OCI-LY7 (cell line): Measurements from ENCODE around the gene INPP5F. TPM values are rescaled to one million over a fixed set of nuclear protein-coding genes. Genes with fewer than 3 reads are reported as not detected.

ENCODE experiments used
- BruUV-seq: library from RNA; stranded (reverse); fragments of 400-500 nt; replicated peaks from 2 replicates; lab custom pipeline; 2021; lab: Mats Ljungman, UMichigan
- CTCF ChIA-PET: fragments of 300-600 bp; sonication (Branson Sonifier 250); formaldehyde crosslinking; loops from one replicate; lab custom pipeline; 2022; ENCODE audit warnings: antibody characterized with exemption; ENCODE audit not compliant: unreplicated experiment; lab: Charles Lee
- POLR2A ChIA-PET: fragments of 300-600 bp; sonication (Branson Sonifier 250); formaldehyde crosslinking; loops from one replicate; lab custom pipeline; 2022; ENCODE audit warnings: antibody characterized with exemption; lab: Charles Lee
- DNase-seq: peaks from one replicate; pipeline ENCODE4 v3.0.0-alpha.2; 2015; ENCODE audit warnings: low spot score
- H2AFZ ChIP-seq: fragments of 200-600 bp; sonication (generic), shearing (Covaris generic); 2 replicates; pipeline ENCODE4 v1.6.1; 2014; ENCODE audit warnings: mild to moderate bottlenecking, antibody characterized with exemption, low read length, moderate library complexity
- H3K27ac ChIP-seq: fragments of 200-600 bp; sonication (generic); 2 replicates; pipeline ENCODE4 v1.5.1; 2014; ENCODE audit warnings: mixed run types, low read depth, mild to moderate bottlenecking, moderate library complexity, low read length, inconsistent platforms; ENCODE audit not compliant: poor library complexity, severe bottlenecking
- H3K36me3 ChIP-seq: fragments of 200-600 bp; sonication (generic); 2 replicates; pipeline ENCODE4 v1.6.1; 2014; ENCODE audit warnings: mild to moderate bottlenecking, antibody characterized with exemption, low read length, moderate library complexity, mixed read lengths; ENCODE audit not compliant: insufficient read depth
- H3K4me1 ChIP-seq: fragments of 200-600 bp; sonication (generic); 2 replicates; pipeline ENCODE4 v1.5.1; 2014; ENCODE audit warnings: mild to moderate bottlenecking, low read length; ENCODE audit not compliant: insufficient read depth, poor library complexity, severe bottlenecking
- H3K4me2 ChIP-seq: fragments of 200-600 bp; sonication (generic); 2 replicates; pipeline ENCODE4 v1.6.1; 2014; ENCODE audit warnings: mild to moderate bottlenecking, low read length
- H3K4me3 ChIP-seq: fragments of 200-600 bp; sonication (generic); 2 replicates; pipeline ENCODE4 v1.5.1; 2014; ENCODE audit warnings: mild to moderate bottlenecking, low read depth, low read length; ENCODE audit not compliant: poor library complexity, severe bottlenecking
- H3K79me2 ChIP-seq: fragments of 200-600 bp; sonication (generic); 2 replicates; pipeline ENCODE4 v1.6.1; 2016; ENCODE audit warnings: low read depth, mild to moderate bottlenecking, low read length, moderate library complexity, mixed read lengths; ENCODE audit not compliant: insufficient read depth
- H3K9me2 ChIP-seq: fragments of 200-600 bp; sonication (generic); 2 replicates; pipeline ENCODE4 v1.6.1; 2016; ENCODE audit warnings: mild to moderate bottlenecking, low read length, mixed read lengths; ENCODE audit not compliant: insufficient read depth
- H3K9me3 ChIP-seq: fragments of 200-600 bp; sonication (generic); 2 replicates; pipeline ENCODE4 v1.6.1; 2014; ENCODE audit warnings: mild to moderate bottlenecking, mixed run types, low read length, mixed read lengths
- H4K20me1 ChIP-seq: fragments of 200-600 bp; sonication (generic); 2 replicates; pipeline ENCODE4 v1.6.1; 2014; ENCODE audit warnings: mild to moderate bottlenecking, antibody characterized with exemption, low read length, moderate library complexity, mixed read lengths; ENCODE audit not compliant: insufficient read depth
- CTCF ChIP-seq: fragments of 200-600 bp; sonication (generic); conservative IDR thresholded peaks from 2 replicates; pipeline ENCODE4 v1.5.1; 2014; ENCODE audit warnings: mild to moderate bottlenecking, antibody characterized with exemption, low read length, moderate library complexity, mixed read lengths
- EZH2phosphoT487 ChIP-seq: fragments of 200-600 bp; sonication (generic); IDR thresholded peaks from 2 replicates; pipeline ENCODE4 v1.6.1; 2018; ENCODE audit warnings: low read depth, borderline replicate concordance, mild to moderate bottlenecking, mixed run types, antibody characterized with exemption, low read length, moderate library complexity, mixed read lengths
- intact Hi-C: fragments of 100-400 bp; cut with micrococcal nuclease; formaldehyde crosslinking; loops from one replicate; pipeline ENCODE4 v1.10.0; 2022; ENCODE audit not compliant: unreplicated experiment
- total RNA-seq, 2 experiments: library from RNA; depleted of rRNA in 1 of 2; stranded (reverse); fragments of >200 nt in 1 of 2; shearing (Covaris generic) in 1 of 2; gene quantifications; 2 replicates each; pipeline ENCODE4 v1.2.3, GENCODE V29; 2014 to 2022

Gene INPP5F
- total RNA-seq, 2 experiments from 2014 or later, result 6.2 to 12.8 TPM

DNA sequence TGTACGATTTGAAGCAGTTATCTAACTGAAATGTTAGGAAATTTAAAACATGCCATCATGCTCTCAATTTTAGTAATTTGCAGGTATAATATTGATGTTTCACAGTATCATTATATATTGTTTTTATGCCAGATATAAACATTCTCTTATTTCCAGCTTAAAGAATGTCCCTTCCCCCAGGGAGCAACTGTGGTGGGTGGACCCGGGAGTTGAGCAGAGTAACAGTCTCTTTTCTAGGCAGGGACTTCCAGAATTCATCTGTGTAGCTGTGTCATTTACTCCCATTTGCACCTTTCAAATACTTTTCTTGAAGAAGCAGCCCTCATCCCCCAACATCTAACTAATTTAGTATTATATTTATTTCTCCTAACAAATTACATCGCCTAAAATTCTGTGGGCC is 9.6 kb downstream of the INPP5F start:
- POLR2A ChIA-PET, result interaction anchor here (0.6 to 1.5 kb wide), 3 partner anchors 9 to 132 kb away, joined by 3 to 11 read pairs (median 6); partner anchors contain the start of gene INPP5F
- TF ChIP-seq CTCF, result no peak
- TF ChIP-seq EZH2phosphoT487, result no peak
- intact Hi-C loops, result no loop called here
- H3K4me1 ChIP-seq, result no peaks in the 10 kb centered on the region
- H3K9me3 ChIP-seq, result no peaks in the 10 kb centered on the region
- no peaks in the 10 kb centered on the region for H3K79me2 ChIP-seq
- H4K20me1 ChIP-seq, result no peaks in the 10 kb centered on the region; the same call in 1 of the 2 replicates
- no peaks in the 10 kb centered on the region for H3K36me3 ChIP-seq
- no peak overlapping the region for H2AFZ ChIP-seq
- CTCF ChIA-PET, result interaction anchor here (0.9 kb wide), 1 partner anchor 15 kb away, joined by 3 read pairs; no protein-coding TSS in a partner anchor
- no peak overlapping the region for H3K4me2 ChIP-seq
- DNase-seq, result no peak
- no peak overlapping the region for H3K27ac ChIP-seq
- no peak overlapping the region for H3K4me3 ChIP-seq
- no peaks in the 10 kb centered on the region for H3K9me2 ChIP-seq
- BruUV-seq, result no TSS peak

- H3K4me3 ChIP-seq, result no peak overlapping the region
- H3K27ac ChIP-seq, result no peak overlapping the region
- no peaks in the 10 kb centered on the region for H3K9me2 ChIP-seq
- H3K4me1 ChIP-seq, result no peaks in the 10 kb centered on the region
- H2AFZ ChIP-seq, result no peak overlapping the region
- ChIA-PET CTCF (interaction anchor here (0.9 kb wide), 1 partner anchor 14 kb away, joined by 3 read pairs; no protein-coding TSS in a partner anchor), POLR2A (interaction anchor here (1.4 to 1.5 kb wide), 2 partner anchors 10 to 15 kb away, joined by 6 to 11 read pairs; partner anchors contain the start of gene INPP5F)
- no peaks in the 10 kb centered on the region; the same call in 1 of the 2 replicates for H4K20me1 ChIP-seq
- H3K4me2 ChIP-seq, result no peak overlapping the region
- intact Hi-C loops, result no loop called here
- H3K9me3 ChIP-seq, result no peaks in the 10 kb centered on the region
- no peaks in the 10 kb centered on the region for H3K79me2 ChIP-seq
- no peaks in the 10 kb centered on the region for H3K36me3 ChIP-seq
- TF ChIP-seq EZH2phosphoT487 (no peak), CTCF (no peak)
- DNase-seq, result no peak
- BruUV-seq, result no TSS peak
Measured at GRCh38 chr10:119736220-119736619, 10.4 kb downstream of the INPP5F start.

DNA sequence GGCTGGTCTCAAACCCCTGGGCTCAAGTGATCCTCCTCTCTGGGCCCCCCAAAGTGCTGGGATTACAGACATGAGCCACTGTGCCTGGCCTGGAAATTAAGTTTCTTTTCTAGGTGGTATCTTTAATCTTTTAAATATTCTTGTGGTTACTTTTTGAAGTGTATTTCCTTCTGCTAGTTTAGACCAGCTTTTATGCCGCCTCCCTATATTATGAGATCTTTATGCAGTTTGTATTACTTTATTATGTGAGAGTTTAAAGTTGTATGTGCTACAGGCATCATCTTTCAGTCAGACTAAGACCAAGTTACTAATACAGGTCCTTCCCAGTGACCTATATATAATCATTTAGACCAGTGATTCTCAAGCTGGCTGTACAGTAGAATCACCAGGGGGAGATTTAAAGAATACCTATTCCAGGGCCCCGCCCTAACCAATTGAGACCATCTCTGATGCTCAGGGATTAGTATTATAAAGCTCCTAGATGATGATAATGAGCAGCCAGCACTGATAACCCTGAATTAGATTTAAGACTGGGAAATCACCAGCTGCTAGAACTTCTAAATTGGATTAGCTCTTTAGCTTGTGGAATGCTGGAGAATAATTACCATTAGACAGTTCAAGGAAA is 11.3 kb downstream of the INPP5F start:
- H3K9me2 ChIP-seq, result no peaks in the 10 kb centered on the region
- H3K27ac ChIP-seq, result no peak overlapping the region
- no peak overlapping the region for H3K4me2 ChIP-seq
- no peak for DNase-seq
- no peaks in the 10 kb centered on the region for H3K9me3 ChIP-seq
- ChIA-PET POLR2A (interaction anchor here (0.6 to 1.4 kb wide), 7 partner anchors 9 to 1766 kb away, joined by 3 to 6 read pairs (median 3); no protein-coding TSS in a partner anchor), CTCF (interaction anchor here (1.6 kb wide), 1 partner anchor 11 kb away, joined by 5 read pairs; the partner anchor contains the start of gene INPP5F)
- BruUV-seq, result no TSS peak
- TF ChIP-seq CTCF (no peak), EZH2phosphoT487 (no peak)
- no peaks in the 10 kb centered on the region for H3K79me2 ChIP-seq
- no peaks in the 10 kb centered on the region for H3K36me3 ChIP-seq
- H2AFZ ChIP-seq, result no peak overlapping the region
- H3K4me3 ChIP-seq, result no peak overlapping the region
- no peaks in the 10 kb centered on the region; the same call in 1 of the 2 replicates for H4K20me1 ChIP-seq
- H3K4me1 ChIP-seq, result no peaks in the 10 kb centered on the region
- intact Hi-C loops, result no loop called here
